ENCODE data around the gene ANAPC4. TPM values are rescaled to one million over a fixed set of nuclear protein-coding genes. Genes with fewer than 3 reads are reported as not detected.

Gene ANAPC4
- total and polyA plus RNA-seq, 2 donors (not counting 3 experiments of a cell fraction or from before 2014, with no cell fraction given) = 7.6 to 32.1 TPM

GRCh38 chr4:25454476-25454875, 77.4 kb downstream of the ANAPC4 start:
- ChIA-PET POLR2A (no interaction called here), CTCF (interaction anchor here (0.6 to 1.6 kb wide), 4 partner anchors 12 to 15 kb away, joined by 3 to 12 read pairs (median 4); no protein-coding TSS in a partner anchor)
- dilution Hi-C loops (cut with MboI; ENCODE audit: extremely low pct_ligation_motif_present, low sequenced_read_pairs) (no loop called here), intact Hi-C loops (cut with micrococcal nuclease) (no loop called here)
- Histone ChIP-seq H3K4me1 (ENCODE audit: control insufficient read depth, extremely low read depth, insufficient read depth, low read length) (peaks cover 27% of the 10 kb centered on the region), H3K36me3 (ENCODE audit: control insufficient read depth in 2 of 2, extremely low read depth in 1 of 2, insufficient read depth in 2 of 2, low read length in 2 of 2) (no peaks in the 10 kb centered on the region), H3K4me2 (ENCODE audit: insufficient read depth, low read length) (no peak overlapping the region), H3K9ac (replicated peaks; ENCODE audit: extremely low read depth, insufficient read depth, low read length) (no peak overlapping the region), H3K9me3 (replicated peaks; ENCODE audit: control insufficient read depth, insufficient read depth, low read length) (no peaks in the 10 kb centered on the region), H3K27ac (ENCODE audit: insufficient read depth, low read depth, low read length) (no peak overlapping the region), H4K20me1 (replicated peaks; ENCODE audit: control insufficient read depth, extremely low read depth, insufficient read depth, low read length) (no peaks in the 10 kb centered on the region), H3K9me1 (replicated peaks; ENCODE audit: control insufficient read depth, extremely low read depth, insufficient read depth, low read length) (no peaks in the 10 kb centered on the region), H3K27me3 (ENCODE audit: control insufficient read depth in 2 of 2, insufficient read depth in 2 of 2, low read length in 2 of 2) (no peaks in the 10 kb centered on the region), H3K79me2 (ENCODE audit: control insufficient read depth, insufficient read depth, low read length) (no peaks in the 10 kb centered on the region), H3K4me3 (replicated peaks in 1 of 3; ENCODE audit: insufficient read depth in 1 of 3, low read depth in 1 of 3, low read length in 3 of 3) (no peak overlapping the region), H2AFZ (ENCODE audit: low read depth, low read length) (no peak overlapping the region)
- no peak for TF ChIP-seq POLR2A (IDR thresholded peaks at IDR 0.05; ENCODE audit: low read depth, low read length)
- no TSS peak for BruUV-seq (replicated peaks)
- DNase-seq (ENCODE audit: low read depth, low spot score) (peak; percentile 22), FAIRE-seq (no peak)

GRCh38 chr4:25457053-25457715, 80.1 kb downstream of the ANAPC4 start:
- Histone ChIP-seq H3K36me3 (ENCODE audit: control insufficient read depth in 2 of 2, extremely low read depth in 1 of 2, insufficient read depth in 2 of 2, low read length in 2 of 2) (no peaks in the 10 kb centered on the region), H3K4me2 (ENCODE audit: insufficient read depth, low read length) (peak overlapping the region; percentile 89), H3K27ac (ENCODE audit: insufficient read depth, low read depth, low read length) (peak overlapping the region; percentile 96), H3K9ac (replicated peaks; ENCODE audit: extremely low read depth, insufficient read depth, low read length) (peak overlapping the region; percentile 84), H2AFZ (ENCODE audit: low read depth, low read length) (peak overlapping the region; percentile 84), H3K27me3 (ENCODE audit: control insufficient read depth in 2 of 2, insufficient read depth in 2 of 2, low read length in 2 of 2) (no peaks in the 10 kb centered on the region), H3K9me3 (replicated peaks; ENCODE audit: control insufficient read depth, insufficient read depth, low read length) (no peaks in the 10 kb centered on the region), H4K20me1 (replicated peaks; ENCODE audit: control insufficient read depth, extremely low read depth, insufficient read depth, low read length) (no peaks in the 10 kb centered on the region), H3K79me2 (ENCODE audit: control insufficient read depth, insufficient read depth, low read length) (no peaks in the 10 kb centered on the region), H3K4me1 (ENCODE audit: control insufficient read depth, extremely low read depth, insufficient read depth, low read length) (peaks cover 27% of the 10 kb centered on the region), H3K4me3 (replicated peaks in 1 of 3; ENCODE audit: insufficient read depth in 1 of 3, low read depth in 1 of 3, low read length in 3 of 3) (peak overlapping the region in 1 of 3 experiments; percentile 31), H3K9me1 (replicated peaks; ENCODE audit: control insufficient read depth, extremely low read depth, insufficient read depth, low read length) (no peaks in the 10 kb centered on the region)
- ChIA-PET POLR2A (interaction anchor here (0.7 to 0.9 kb wide), 2 partner anchors 9 to 29 kb away, joined by 3 read pairs; no protein-coding TSS in a partner anchor), CTCF (interaction anchor here (0.9 to 3.2 kb wide), 8 partner anchors 9 to 312 kb away, joined by 3 to 35 read pairs (median 4); no protein-coding TSS in a partner anchor)
- TSS peak; percentile 87 for BruUV-seq (replicated peaks)
- TF ChIP-seq JUN (IDR thresholded peaks at IDR 0.05; ENCODE audit: borderline replicate concordance, insufficient read depth, insufficient read length, low read depth) (peak; percentile 88), POLR2AphosphoS5 (IDR thresholded peaks at IDR 0.05; ENCODE audit: insufficient read depth, low read depth, low read length) (peak; percentile 74), CTCF (IDR thresholded peaks at IDR 0.05; ENCODE audit: extremely low read depth in 1 of 2, insufficient read depth in 1 of 2, low read depth in 1 of 2, low read length in 2 of 2) (no peak), GATA2 (IDR thresholded peaks at IDR 0.05; ENCODE audit: insufficient read depth, insufficient read length, low read depth, low read length) (no peak), FOS (IDR thresholded peaks at IDR 0.05; ENCODE audit: borderline replicate concordance, insufficient read depth, low read length) (peak; percentile 83), POLR2A (IDR thresholded peaks at IDR 0.05; ENCODE audit: low read depth, low read length) (peak; percentile 63), MAX (IDR thresholded peaks at IDR 0.05; ENCODE audit: insufficient read depth, insufficient read length) (no peak)
- dilution Hi-C loops (cut with MboI; ENCODE audit: extremely low pct_ligation_motif_present, low sequenced_read_pairs) = no loop called here
- intact Hi-C loops (cut with micrococcal nuclease) = loop anchor here (1.0 to 5.0 kb wide), 3 partner anchors 10 to 455 kb away; partner anchors contain the start of gene SMIM20
- peak; percentile 83 for DNase-seq (ENCODE audit: low read depth, low spot score)
- FAIRE-seq = peak; percentile 93

Measured in endothelial cell of umbilical vein (primary cell).